Parathyroid adenoma (tissue), 2 donors: ENCODE results near the gene DDAH1.
"Not testable (repeated sequence)": the region's sequence is repeated elsewhere in the genome, so short reads cannot be mapped to it uniquely, and the experiment has no call there.

ENCODE experiments used
- H2AFZ ChIP-seq: fragments of 300-600 bp; sonication (generic); one replicate; pipeline ENCODE4 v1.7.0; 2017; ENCODE audit warnings: antibody characterized with exemption, mild to moderate bottlenecking
- H3K27ac ChIP-seq: fragments of 300-600 bp; sonication (generic); one replicate; pipeline ENCODE4 v1.7.0; 2017
- H3K27me3 ChIP-seq: fragments of 300-600 bp; sonication (generic); one replicate; pipeline ENCODE4 v1.7.0; 2017; ENCODE audit warnings: low read length; ENCODE audit not compliant: control insufficient read depth, insufficient read depth
- H3K36me3 ChIP-seq: fragments of 300-600 bp; sonication (generic); one replicate; pipeline ENCODE4 v1.7.0; 2017; ENCODE audit warnings: low read length; ENCODE audit not compliant: control insufficient read depth, insufficient read depth
- H3K4me1 ChIP-seq: fragments of 300-600 bp; sonication (generic); one replicate; pipeline ENCODE4 v1.7.0; 2017; ENCODE audit warnings: control low read depth
- H3K4me2 ChIP-seq: fragments of 300-600 bp; sonication (generic); one replicate; pipeline ENCODE4 v1.7.0; 2017; ENCODE audit warnings: low read length
- H3K4me3 ChIP-seq: fragments of 300-600 bp; sonication (generic); one replicate; pipeline ENCODE4 v1.7.0; 2017; ENCODE audit warnings: low read depth, low read length
- H3K79me2 ChIP-seq: fragments of 300-600 bp; sonication (generic); one replicate; pipeline ENCODE4 v1.7.0; 2017; ENCODE audit warnings: control low read depth
- H3K9ac ChIP-seq: fragments of 300-600 bp; sonication (generic); one replicate; pipeline ENCODE4 v1.7.0; 2017; ENCODE audit warnings: mild to moderate bottlenecking
- H3K9me3 ChIP-seq: fragments of 300-600 bp; sonication (generic); one replicate; pipeline ENCODE4 v1.7.0; 2017; ENCODE audit warnings: low read length; ENCODE audit not compliant: control insufficient read depth
- TF ChIP-seq, protein P1 (sequence below): fragments of 300-600 bp; sonication (generic); IDR thresholded peaks from one replicate; pipeline ENCODE4 v1.7.0; 2017; ENCODE audit warnings: antibody characterized with exemption, mild to moderate bottlenecking
- donor health status: primary hyperparathyroidism.

DDAH1 gene

DNA sequence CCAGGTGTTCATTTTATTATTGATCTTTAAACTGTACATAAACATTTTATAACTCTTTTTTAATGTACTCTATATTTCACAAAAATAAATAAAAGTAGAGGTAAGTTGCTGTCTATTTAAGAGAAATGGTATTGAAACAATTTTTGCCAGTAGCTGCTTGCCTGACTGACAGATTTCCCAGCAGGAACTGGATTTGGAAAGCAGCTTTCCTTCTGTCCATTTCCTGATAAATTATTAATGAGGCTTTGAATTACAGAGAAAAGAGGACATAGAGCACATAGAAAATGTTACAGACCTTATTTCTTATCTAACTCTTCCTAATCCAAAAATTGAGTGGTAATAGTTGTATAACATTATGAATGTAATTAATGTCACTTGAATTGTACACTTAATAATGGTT is 108.8 kb downstream of the DDAH1 start:
- H3K9ac ChIP-seq: no peak overlapping the region
- peaks cover 6% of the 10 kb centered on the region for H3K4me1 ChIP-seq
- no peak overlapping the region for H3K4me3 ChIP-seq
- TF ChIP-seq, protein P1, sequence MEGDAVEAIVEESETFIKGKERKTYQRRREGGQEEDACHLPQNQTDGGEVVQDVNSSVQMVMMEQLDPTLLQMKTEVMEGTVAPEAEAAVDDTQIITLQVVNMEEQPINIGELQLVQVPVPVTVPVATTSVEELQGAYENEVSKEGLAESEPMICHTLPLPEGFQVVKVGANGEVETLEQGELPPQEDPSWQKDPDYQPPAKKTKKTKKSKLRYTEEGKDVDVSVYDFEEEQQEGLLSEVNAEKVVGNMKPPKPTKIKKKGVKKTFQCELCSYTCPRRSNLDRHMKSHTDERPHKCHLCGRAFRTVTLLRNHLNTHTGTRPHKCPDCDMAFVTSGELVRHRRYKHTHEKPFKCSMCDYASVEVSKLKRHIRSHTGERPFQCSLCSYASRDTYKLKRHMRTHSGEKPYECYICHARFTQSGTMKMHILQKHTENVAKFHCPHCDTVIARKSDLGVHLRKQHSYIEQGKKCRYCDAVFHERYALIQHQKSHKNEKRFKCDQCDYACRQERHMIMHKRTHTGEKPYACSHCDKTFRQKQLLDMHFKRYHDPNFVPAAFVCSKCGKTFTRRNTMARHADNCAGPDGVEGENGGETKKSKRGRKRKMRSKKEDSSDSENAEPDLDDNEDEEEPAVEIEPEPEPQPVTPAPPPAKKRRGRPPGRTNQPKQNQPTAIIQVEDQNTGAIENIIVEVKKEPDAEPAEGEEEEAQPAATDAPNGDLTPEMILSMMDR: no peak
- no peak overlapping the region for H3K27ac ChIP-seq
- H2AFZ ChIP-seq: no peak overlapping the region
- H3K36me3 ChIP-seq: no peaks in the 10 kb centered on the region
- H3K4me2 ChIP-seq: no peak overlapping the region
- no peaks in the 10 kb centered on the region for H3K27me3 ChIP-seq
- no peaks in the 10 kb centered on the region for H3K9me3 ChIP-seq
- no peaks in the 10 kb centered on the region for H3K79me2 ChIP-seq

DNA sequence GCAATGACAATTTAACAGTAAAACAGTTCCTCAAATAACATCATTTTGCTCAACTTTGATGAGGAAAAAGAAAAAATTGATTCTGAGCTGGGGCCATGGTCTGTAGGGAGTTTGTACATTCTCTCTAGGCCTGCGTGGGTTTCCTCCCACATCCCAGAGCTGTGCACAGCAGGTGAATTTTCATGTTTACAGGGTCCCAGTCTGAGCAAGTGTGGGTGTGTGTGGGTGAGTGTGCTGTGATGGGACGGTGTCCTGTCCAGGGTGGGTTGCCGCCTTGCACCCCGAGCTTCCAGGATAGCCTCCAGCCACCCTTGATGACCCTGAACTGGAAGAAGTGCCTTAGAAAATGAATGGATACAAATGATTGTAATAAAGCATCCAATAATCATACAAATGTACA is 112.9 kb downstream of the DDAH1 start:
- no peaks in the 10 kb centered on the region for H3K9me3 ChIP-seq
- no peak overlapping the region for H3K9ac ChIP-seq
- no peak overlapping the region for H3K4me3 ChIP-seq
- H3K27ac ChIP-seq: no peak overlapping the region
- H3K4me2 ChIP-seq: no peak overlapping the region
- H3K4me1 ChIP-seq: no peaks in the 10 kb centered on the region
- TF ChIP-seq, protein P1: no peak
- no peak overlapping the region for H2AFZ ChIP-seq
- no peaks in the 10 kb centered on the region for H3K79me2 ChIP-seq
- no peaks in the 10 kb centered on the region for H3K36me3 ChIP-seq
- no peaks in the 10 kb centered on the region for H3K27me3 ChIP-seq

DNA sequence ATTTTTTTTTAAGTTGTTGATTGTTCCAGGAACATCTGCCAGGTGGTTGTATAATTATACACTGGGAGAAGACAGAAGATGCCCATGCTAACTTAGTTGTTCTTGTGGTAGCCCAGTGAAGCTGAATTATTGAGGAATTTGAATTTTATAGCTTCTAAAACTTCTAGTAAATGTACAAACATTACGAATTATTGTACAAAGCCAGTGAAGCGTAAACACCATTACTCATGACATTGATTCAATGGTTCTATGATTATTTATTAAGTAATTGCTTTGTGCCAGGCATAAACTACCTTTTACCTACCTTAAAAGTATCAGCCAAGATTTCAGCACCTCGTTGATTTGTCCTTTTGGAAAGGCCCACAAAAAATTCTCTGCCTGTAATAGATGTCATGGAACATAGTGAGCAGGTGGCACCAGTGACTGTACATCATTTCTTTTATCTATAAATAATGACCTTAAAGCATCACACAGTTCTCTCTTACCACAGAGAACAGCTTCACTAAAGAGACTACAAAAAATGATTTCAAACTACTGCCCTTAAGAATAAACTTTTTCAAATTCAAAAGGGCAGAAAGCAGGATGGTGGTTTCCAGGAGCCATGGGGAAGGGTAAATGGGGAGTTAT is 113.6 kb downstream of the DDAH1 start:
- Histone ChIP-seq H3K4me2 (no peak overlapping the region), H3K27ac (no peak overlapping the region), H3K79me2 (no peaks in the 10 kb centered on the region), H3K4me3 (no peak overlapping the region), H3K36me3 (no peaks in the 10 kb centered on the region), H2AFZ (no peak overlapping the region), H3K9me3 (no peaks in the 10 kb centered on the region), H3K9ac (no peak overlapping the region), H3K4me1 (no peaks in the 10 kb centered on the region), H3K27me3 (no peaks in the 10 kb centered on the region)
- TF ChIP-seq, protein P1: no peak

DNA sequence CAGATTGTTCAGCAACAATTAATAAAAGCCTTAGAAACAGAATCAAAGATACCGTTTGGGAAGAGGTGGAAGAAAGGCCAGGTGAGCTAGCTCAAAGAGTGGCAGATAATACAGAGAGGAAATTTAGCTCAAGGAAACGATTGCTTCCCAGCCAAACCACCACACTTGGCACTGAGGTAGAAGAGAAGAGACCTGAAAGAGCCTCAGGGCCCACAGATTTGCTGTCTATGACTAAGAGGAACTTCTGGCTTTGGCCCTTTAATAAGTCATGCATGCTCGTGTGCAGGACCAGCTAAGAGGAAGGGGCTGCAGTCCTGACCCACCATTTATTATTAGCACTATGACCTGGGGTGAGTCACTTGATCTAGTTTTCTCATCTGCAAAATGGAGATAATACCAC is 115.7 kb downstream of the DDAH1 start:
- TF ChIP-seq, protein P1: no peak
- H3K79me2 ChIP-seq: no peaks in the 10 kb centered on the region
- no peak overlapping the region for H3K27ac ChIP-seq
- no peak overlapping the region for H3K4me3 ChIP-seq
- H3K36me3 ChIP-seq: no peaks in the 10 kb centered on the region
- no peaks in the 10 kb centered on the region for H3K4me1 ChIP-seq
- H3K4me2 ChIP-seq: no peak overlapping the region
- no peak overlapping the region for H2AFZ ChIP-seq
- H3K9ac ChIP-seq: no peak overlapping the region
- H3K27me3 ChIP-seq: no peaks in the 10 kb centered on the region
- H3K9me3 ChIP-seq: no peaks in the 10 kb centered on the region

DNA sequence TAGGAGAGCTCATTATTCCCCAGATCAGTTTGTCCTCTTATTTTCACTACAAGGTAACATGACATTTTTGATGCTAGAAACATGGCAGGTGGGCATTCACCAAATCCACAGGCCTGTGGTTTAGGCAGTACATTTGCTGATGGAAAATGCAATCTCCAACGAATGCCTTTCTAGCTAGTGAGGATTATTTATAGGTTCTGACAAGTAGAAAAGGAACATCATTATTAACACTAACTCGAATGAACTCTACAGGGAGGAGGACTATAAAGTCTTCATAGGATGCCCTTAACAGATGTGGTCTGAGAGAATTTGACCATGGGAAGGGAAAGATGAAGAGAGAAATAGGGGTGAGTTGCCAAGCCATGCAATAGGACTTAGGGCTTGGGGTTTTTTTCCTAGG is 117.1 kb downstream of the DDAH1 start:
- Histone ChIP-seq H3K4me2 (no peak overlapping the region), H3K9me3 (no peaks in the 10 kb centered on the region), H3K79me2 (no peaks in the 10 kb centered on the region), H3K4me1 (no peaks in the 10 kb centered on the region), H3K4me3 (no peak overlapping the region), H3K27me3 (no peaks in the 10 kb centered on the region), H3K36me3 (no peaks in the 10 kb centered on the region), H3K9ac (no peak overlapping the region), H3K27ac (no peak overlapping the region), H2AFZ (no peak overlapping the region)
- TF ChIP-seq, protein P1: no peak

DNA sequence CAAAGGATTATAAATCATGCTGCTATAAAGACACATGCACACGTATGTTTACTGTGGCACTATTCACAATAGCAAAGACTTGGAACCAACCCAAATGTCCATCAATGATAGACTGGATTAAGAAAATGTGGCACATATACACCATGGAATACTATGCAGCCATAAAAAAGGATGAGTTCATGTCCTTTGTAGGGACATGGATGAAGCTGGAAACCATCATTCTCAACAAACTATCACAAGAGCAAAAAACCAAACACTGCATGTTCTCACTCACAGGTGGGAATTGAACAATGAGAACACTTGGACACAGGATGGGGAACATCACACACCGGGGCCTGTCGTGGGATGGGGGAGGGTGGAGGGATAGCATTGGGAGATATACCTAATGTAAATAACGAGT is 117.7 kb downstream of the DDAH1 start:
- H3K4me2 ChIP-seq, H3K9ac ChIP-seq, H3K4me3 ChIP-seq, H3K27me3 ChIP-seq, H3K27ac ChIP-seq, H3K9me3 ChIP-seq, H3K79me2 ChIP-seq, H2AFZ ChIP-seq, H3K4me1 ChIP-seq, H3K36me3 ChIP-seq: not testable (repeated sequence)
